ENCODE data around the gene ITPKB.
"Not testable (repeated sequence)": the region's sequence is repeated elsewhere in the genome, so short reads cannot be mapped to it uniquely, and the experiment has no call there.

DNA sequence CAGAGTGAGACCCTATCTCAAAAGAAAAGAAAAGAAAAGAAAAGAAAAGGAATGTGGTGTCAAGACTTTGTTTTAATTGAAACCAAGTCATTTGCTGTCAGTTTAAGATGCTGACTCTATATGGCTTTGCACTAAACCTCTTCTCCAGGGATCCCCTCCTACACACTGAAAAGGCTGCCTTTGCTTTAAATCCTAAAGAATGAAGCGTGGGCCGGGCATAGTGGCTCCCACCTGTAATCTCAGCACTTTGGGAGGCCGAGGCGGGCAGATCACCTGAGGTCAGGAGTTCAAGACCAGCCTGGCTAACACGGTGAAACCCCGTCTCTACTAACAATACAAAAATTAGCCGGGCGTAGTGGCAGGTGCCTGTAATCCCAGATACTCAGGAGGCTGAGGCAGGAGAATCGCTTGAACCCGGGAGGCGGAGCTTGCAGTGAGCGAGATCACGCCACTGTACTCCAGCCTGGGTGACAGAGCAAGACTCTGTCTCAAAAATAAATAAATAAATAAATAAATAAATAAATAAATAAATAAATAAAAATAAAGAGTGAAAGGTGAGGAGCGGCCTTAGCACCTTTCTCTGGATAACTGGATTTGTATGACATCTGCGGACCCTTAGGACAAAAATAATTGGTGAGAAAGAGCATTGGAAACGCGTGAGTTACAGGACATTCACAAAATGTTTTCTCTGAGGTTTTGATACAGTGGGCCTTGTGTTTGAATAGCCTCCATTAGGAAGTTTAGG, 8.6 kb upstream of the ITPKB start:
- TF ChIP-seq, protein P1, sequence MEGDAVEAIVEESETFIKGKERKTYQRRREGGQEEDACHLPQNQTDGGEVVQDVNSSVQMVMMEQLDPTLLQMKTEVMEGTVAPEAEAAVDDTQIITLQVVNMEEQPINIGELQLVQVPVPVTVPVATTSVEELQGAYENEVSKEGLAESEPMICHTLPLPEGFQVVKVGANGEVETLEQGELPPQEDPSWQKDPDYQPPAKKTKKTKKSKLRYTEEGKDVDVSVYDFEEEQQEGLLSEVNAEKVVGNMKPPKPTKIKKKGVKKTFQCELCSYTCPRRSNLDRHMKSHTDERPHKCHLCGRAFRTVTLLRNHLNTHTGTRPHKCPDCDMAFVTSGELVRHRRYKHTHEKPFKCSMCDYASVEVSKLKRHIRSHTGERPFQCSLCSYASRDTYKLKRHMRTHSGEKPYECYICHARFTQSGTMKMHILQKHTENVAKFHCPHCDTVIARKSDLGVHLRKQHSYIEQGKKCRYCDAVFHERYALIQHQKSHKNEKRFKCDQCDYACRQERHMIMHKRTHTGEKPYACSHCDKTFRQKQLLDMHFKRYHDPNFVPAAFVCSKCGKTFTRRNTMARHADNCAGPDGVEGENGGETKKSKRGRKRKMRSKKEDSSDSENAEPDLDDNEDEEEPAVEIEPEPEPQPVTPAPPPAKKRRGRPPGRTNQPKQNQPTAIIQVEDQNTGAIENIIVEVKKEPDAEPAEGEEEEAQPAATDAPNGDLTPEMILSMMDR (IDR thresholded peaks at IDR 0.05) = not testable (repeated sequence)
- not testable (repeated sequence) for TF ChIP-seq POLR2A (IDR thresholded peaks at IDR 0.05)
